GM12892 (cell line): ENCODE data around the gene CCDC85A.

Experiments
- DNase-seq: peaks from one replicate; pipeline ENCODE4 v3.0.0; 2011; ENCODE audit not compliant: insufficient read length
- FAIRE-seq: peaks from 2 replicates; lab custom pipeline; 2011; peaks lifted over from hg19 to GRCh38; lab: Jason Lieb, UNC
- POLR2A ChIP-seq: IDR thresholded peaks from 2 replicates; pipeline ENCODE4 v1.6.1; 2011; ENCODE audit warnings: low read depth, low read length, control low read depth
- POLR2AphosphoS5 ChIP-seq: IDR thresholded peaks from 2 replicates; pipeline ENCODE4 v1.6.1; 2011; ENCODE audit warnings: low read depth, low read length, control low read depth
- TAF1 ChIP-seq: IDR thresholded peaks from 2 replicates; pipeline ENCODE4 v1.6.1; 2011; ENCODE audit warnings: low read depth, mild to moderate bottlenecking, control low read depth, low read length, borderline replicate concordance

CCDC85A gene

DNA sequence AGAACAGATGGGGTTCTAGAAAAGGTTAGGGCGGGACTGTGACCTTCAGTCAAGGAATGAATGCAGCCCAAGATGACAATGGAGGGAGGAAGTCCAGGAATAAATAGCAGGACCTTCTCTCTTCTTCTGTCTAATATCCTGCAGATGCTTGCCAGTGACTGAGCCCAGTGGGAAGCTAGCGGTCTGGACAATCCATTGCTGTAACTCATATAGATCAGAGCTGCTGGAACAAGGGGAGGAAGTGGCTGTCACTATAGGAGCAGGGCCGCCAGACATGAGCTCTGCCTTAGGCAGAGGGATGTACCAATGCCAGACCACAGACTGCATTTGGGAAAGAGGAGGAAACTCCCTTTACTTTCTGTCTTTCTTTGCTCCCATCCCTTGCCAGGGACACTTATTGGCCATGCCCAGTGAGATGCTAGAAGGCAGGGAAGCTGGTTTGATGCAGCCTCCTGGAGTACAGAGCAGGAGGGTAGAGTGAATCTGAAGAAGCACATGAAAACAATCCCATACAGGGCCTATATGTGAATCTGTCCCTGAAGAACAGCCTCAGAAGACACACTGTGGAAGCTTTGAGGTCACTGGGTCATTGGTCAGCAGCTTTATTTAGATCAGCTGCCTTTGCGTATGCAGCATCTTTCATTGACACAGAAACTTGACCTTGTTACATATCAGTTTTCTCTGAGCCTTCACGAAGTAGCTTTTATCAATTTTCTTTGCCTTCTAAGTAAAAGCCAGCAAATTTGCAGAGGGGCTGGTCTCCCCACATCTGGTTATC lies 65.4 kb downstream of the CCDC85A start:
- DNase-seq: no peak
- TF ChIP-seq POLR2AphosphoS5 (no peak), TAF1 (no peak), POLR2A (no peak)
- no peak for FAIRE-seq

DNA sequence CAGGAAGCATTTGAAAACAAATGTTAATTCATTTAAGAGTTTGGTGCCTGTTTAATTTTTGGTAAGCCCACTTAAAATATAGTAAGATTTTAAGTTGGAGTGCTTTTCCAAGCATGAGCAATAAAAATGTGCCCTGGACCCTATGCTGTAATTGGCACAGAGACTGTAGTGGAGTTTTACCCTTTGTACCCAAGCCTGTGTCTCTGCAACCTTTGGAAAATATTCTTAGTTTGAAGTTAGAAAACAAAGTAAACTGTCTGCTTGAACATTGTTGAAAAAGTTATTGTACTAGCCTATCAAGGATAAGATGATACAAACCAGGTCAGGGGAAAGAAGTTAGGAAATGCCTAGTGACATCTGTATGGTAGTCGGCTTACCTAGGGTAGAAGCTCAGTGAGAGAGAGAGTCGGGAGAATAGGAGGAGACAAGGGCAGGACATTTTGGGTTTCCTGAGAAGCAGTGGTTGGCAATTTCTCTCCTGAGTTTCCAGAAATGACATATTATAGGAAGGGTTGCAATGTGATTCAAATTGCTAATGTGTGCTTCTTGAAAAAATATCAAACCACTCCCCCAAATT lies 66.5 kb downstream of the CCDC85A start:
- TF ChIP-seq TAF1 (no peak), POLR2A (no peak), POLR2AphosphoS5 (no peak)
- FAIRE-seq (no peak), DNase-seq (no peak)

GRCh38 chr2:56260415-56260814 lies 76.6 kb downstream of the CCDC85A start:
- no peak for TF ChIP-seq TAF1
- no peak for TF ChIP-seq POLR2AphosphoS5
- no peak for TF ChIP-seq POLR2A
- no peak for FAIRE-seq

GRCh38 chr2:56262241-56262640 lies 78.5 kb downstream of the CCDC85A start:
- FAIRE-seq (no peak), DNase-seq (no peak)
- TF ChIP-seq TAF1: no peak
- no peak for TF ChIP-seq POLR2A
- TF ChIP-seq POLR2AphosphoS5: no peak

More at GRCh38 chr2:56260415-56260814, 76.6 kb downstream of the CCDC85A start:
- no peak for DNase-seq

DNA sequence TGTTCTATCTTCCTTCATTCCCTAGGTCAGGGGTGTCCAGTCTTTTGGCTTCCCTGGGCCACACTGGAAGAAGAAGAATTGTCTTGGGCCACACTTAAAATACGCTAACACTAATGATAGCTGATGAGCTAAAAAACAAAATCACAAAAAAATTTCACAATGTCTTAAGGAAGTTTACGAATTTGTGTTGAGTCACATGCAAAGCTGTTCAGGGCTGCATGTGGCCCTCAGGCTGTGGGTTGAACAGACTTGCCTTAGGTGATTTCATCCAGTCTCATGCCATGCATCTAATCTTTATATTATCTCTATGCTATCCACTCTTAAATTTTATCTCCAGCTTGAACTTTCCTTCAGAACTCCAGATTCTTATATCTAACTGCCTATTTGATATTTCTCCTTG lies 80.1 kb downstream of the CCDC85A start:
- FAIRE-seq (no peak), DNase-seq (no peak)
- TF ChIP-seq POLR2AphosphoS5: no peak

DNA sequence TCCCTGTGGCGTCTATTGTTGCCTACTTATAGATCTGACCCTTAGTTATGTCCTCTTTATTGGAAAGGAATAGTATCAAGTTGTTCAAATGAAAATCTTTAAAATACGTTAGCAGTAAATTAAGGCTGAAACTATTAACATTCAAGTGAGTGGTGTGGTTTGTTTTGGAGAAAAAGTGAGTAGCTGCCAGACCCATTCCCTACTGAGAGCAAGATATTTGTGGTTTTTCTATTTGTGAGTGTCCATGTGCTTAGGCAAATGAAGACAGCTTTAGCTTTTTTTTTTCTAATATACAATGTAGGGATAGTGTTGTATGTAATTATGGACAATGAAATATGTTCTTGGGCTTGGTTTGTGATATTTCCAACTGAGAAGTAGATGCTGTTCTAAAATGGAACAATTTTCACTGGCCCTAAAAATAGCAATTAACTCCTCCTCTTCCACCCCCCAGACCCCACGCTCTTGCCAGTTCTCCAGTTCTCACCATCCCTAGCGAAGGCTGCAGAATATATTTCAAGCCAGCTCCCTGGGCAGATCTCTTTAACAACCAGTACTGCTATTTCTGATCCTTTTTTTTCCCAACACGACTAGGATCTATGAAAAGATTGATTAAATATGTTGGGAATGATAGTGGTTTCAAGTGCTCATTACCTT lies 83.1 kb downstream of the CCDC85A start:
- no peak for FAIRE-seq
- no peak for DNase-seq
- TF ChIP-seq TAF1 (no peak), POLR2A (no peak), POLR2AphosphoS5 (no peak)

GRCh38 chr2:56267415-56267788 lies 83.6 kb downstream of the CCDC85A start:
- TF ChIP-seq TAF1 (no peak), POLR2A (no peak), POLR2AphosphoS5 (no peak)
- FAIRE-seq (no peak), DNase-seq (no peak)

GRCh38 chr2:56268856-56269255 lies 85.1 kb downstream of the CCDC85A start:
- TF ChIP-seq POLR2A (no peak), TAF1 (no peak), POLR2AphosphoS5 (no peak)
- no peak for DNase-seq
- no peak for FAIRE-seq

- FAIRE-seq (no peak), DNase-seq (no peak)
- TF ChIP-seq TAF1 (no peak), POLR2AphosphoS5 (no peak), POLR2A (no peak)
These were observed 87.5 kb downstream of the CCDC85A start for GRCh38 chr2:56271275-56271674.

- TF ChIP-seq POLR2AphosphoS5 (no peak), POLR2A (no peak), TAF1 (no peak)
- FAIRE-seq (no peak), DNase-seq (no peak)
These were observed 101.4 kb downstream of the CCDC85A start for GRCh38 chr2:56285224-56285623.

DNA sequence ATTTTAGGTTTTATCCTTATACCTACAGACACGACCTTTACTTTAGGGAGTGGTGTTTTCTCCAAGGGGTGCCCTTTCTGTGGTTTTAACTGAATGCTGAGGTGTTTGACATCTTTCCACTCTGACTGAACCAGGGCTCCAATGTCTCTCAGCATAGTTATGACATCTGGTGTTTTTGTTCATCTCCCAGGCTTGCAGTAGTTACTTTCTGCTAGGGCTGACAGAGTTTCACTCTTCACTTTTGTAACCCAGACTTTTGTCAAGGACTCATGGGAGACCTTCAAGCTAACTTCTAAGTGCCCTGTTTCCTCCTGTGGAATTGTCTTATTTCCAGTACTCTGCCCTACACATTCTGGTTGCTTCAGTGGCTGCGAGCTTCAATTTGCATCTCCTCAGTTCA lies 103.1 kb downstream of the CCDC85A start:
- peak; percentile 58 for FAIRE-seq
- DNase-seq: no peak
- no peak for TF ChIP-seq POLR2A

- no peak for TF ChIP-seq POLR2AphosphoS5
- no peak for TF ChIP-seq TAF1
- FAIRE-seq (peak; percentile 42), DNase-seq (no peak)
These were observed 103.7 kb downstream of the CCDC85A start for GRCh38 chr2:56287508-56287907.
